ENCODE measurements around the gene DENND4C.

DNA sequence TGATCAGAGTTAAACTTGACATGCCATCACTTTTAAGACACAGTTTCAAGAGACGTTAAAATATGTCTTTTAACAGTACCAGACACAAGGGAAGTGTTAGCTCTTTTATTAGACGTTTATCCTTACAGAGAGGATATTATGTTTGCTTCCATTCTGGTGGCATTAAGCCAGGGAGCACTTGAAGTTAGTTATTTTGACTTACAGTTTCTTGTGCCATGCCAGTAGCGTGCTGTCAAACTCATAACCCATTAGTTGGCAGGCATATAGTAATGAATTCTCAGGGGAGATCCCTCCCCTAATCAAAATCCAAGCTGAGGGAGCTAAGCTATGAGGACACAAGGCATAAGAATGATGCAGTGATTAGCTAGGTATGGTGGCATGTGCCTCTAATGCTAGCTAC is 83.1 kb downstream of the DENND4C start:
- TF ChIP-seq, protein P1, sequence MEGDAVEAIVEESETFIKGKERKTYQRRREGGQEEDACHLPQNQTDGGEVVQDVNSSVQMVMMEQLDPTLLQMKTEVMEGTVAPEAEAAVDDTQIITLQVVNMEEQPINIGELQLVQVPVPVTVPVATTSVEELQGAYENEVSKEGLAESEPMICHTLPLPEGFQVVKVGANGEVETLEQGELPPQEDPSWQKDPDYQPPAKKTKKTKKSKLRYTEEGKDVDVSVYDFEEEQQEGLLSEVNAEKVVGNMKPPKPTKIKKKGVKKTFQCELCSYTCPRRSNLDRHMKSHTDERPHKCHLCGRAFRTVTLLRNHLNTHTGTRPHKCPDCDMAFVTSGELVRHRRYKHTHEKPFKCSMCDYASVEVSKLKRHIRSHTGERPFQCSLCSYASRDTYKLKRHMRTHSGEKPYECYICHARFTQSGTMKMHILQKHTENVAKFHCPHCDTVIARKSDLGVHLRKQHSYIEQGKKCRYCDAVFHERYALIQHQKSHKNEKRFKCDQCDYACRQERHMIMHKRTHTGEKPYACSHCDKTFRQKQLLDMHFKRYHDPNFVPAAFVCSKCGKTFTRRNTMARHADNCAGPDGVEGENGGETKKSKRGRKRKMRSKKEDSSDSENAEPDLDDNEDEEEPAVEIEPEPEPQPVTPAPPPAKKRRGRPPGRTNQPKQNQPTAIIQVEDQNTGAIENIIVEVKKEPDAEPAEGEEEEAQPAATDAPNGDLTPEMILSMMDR (IDR thresholded peaks at IDR 0.05; ENCODE audit: low read depth, low read length), result no peak
- TF ChIP-seq EZH2phosphoT487 (IDR thresholded peaks at IDR 0.05; ENCODE audit: low read depth), result no peak
